ENCODE results near the gene XG.

GRCh38 chrX:2735270-2735669 is 16.6 kb upstream of the XG start:
- TF ChIP-seq POLR2A (IDR thresholded peaks at IDR 0.05; ENCODE audit: extremely low read depth, insufficient read length) (no peak), CTCF (IDR thresholded peaks at IDR 0.05; ENCODE audit: low read depth, low read length) (no peak)
